Measurements from ENCODE around the gene GSK3A.

GRCh38 chr19:42229301-42229854, 13.0 kb downstream of the GSK3A start:
- TF ChIP-seq TARDBP (IDR thresholded peaks at IDR 0.05), result no peak
- no peak for TF ChIP-seq FOXM1 (IDR thresholded peaks at IDR 0.05; ENCODE audit: borderline replicate concordance)
- TF ChIP-seq ARNT (IDR thresholded peaks at IDR 0.05), result no peak
- TF ChIP-seq ZNF384 (IDR thresholded peaks at IDR 0.05), result no peak
- no peak for TF ChIP-seq SP1 (IDR thresholded peaks at IDR 0.05)
- TF ChIP-seq ELF4 (IDR thresholded peaks at IDR 0.05), result no peak
- no peak for TF ChIP-seq SUZ12 (IDR thresholded peaks at IDR 0.05)
- TF ChIP-seq BHLHE40 (IDR thresholded peaks at IDR 0.05; ENCODE audit: borderline replicate concordance), result no peak
- no peak for TF ChIP-seq FOXK2 (IDR thresholded peaks at IDR 0.05)
- no peak for TF ChIP-seq HDGF (IDR thresholded peaks at IDR 0.05; ENCODE audit: borderline replicate concordance)
- no peak for TF ChIP-seq LEF1 (IDR thresholded peaks at IDR 0.05; ENCODE audit: borderline replicate concordance)
- TF ChIP-seq L3MBTL2 (conservative IDR thresholded peaks at IDR 0.05), result no peak
- TF ChIP-seq FOXA1 (IDR thresholded peaks at IDR 0.05), result no peak
- no peak for TF ChIP-seq PKNOX1 (IDR thresholded peaks at IDR 0.05)
